Activated CD4-positive, alpha-beta T cell treated with anti-CD3 and anti-CD28 coated beads, Interleukin-2, amount 50 U/mL, for 16 hours (primary cell): ENCODE results near the gene PODNL1.
"Not testable (repeated sequence)": the region's sequence is repeated elsewhere in the genome, so short reads cannot be mapped to it uniquely, and the experiment has no call there.

ENCODE experiments used
- DNase-seq: peaks from one replicate; pipeline ENCODE4 v3.0.0-alpha.2; 2020

The PODNL1 gene

GRCh38 chr19:13972368-13973155 is 34.3 kb upstream of the PODNL1 start:
- DNase-seq, result no peak

- DNase-seq, result not testable (repeated sequence)
Observed at GRCh38 chr19:13971868-13972267, 33.7 kb upstream of the PODNL1 start.

GRCh38 chr19:13969897-13970296 is 31.7 kb upstream of the PODNL1 start:
- no peak for DNase-seq

- no peak for DNase-seq
Observed at GRCh38 chr19:13968999-13969398, 30.8 kb upstream of the PODNL1 start.

GRCh38 chr19:13968383-13968935 is 30.2 kb upstream of the PODNL1 start:
- DNase-seq, result no peak

GRCh38 chr19:13967206-13967605 is 29.0 kb upstream of the PODNL1 start:
- DNase-seq, result not testable (repeated sequence)

- no peak for DNase-seq
Observed at GRCh38 chr19:13966684-13967128, 28.5 kb upstream of the PODNL1 start.

GRCh38 chr19:13965926-13966683 is 27.9 kb upstream of the PODNL1 start:
- no peak for DNase-seq

- no peak for DNase-seq
Observed at GRCh38 chr19:13965377-13965896, 27.2 kb upstream of the PODNL1 start.

GRCh38 chr19:13964776-13965175 is 26.6 kb upstream of the PODNL1 start:
- DNase-seq, result no peak

- DNase-seq, result no peak
Observed at GRCh38 chr19:13963603-13964105, 25.4 kb upstream of the PODNL1 start.

GRCh38 chr19:13962699-13963602 is 24.7 kb upstream of the PODNL1 start:
- no peak for DNase-seq

- DNase-seq, result no peak
Observed at GRCh38 chr19:13961826-13962698, 23.8 kb upstream of the PODNL1 start.

GRCh38 chr19:13960863-13961784 is 22.9 kb upstream of the PODNL1 start:
- DNase-seq, result no peak

- DNase-seq, result no peak
Observed at GRCh38 chr19:13959962-13960862, 22.0 kb upstream of the PODNL1 start.

- DNase-seq, result no peak
Observed at GRCh38 chr19:13959141-13959961, 21.1 kb upstream of the PODNL1 start.

GRCh38 chr19:13958043-13958442 is 19.8 kb upstream of the PODNL1 start:
- DNase-seq, result no peak

- DNase-seq, result no peak
Observed at GRCh38 chr19:13957051-13957450, 18.8 kb upstream of the PODNL1 start.
